GM23338 (cell line): ENCODE results near the gene ANKRD63. TPM values are rescaled to one million over a fixed set of nuclear protein-coding genes. Genes with fewer than 3 reads are reported as not detected.
A peak's percentile ranks its signal among the peaks of the same experiment; 100 is the strongest.

Source experiments
- ATAC-seq: fragments of 200-7000 bp; cut with Tn5 transposase; 3 replicates; pipeline ENCODE4 v1.9.1; 2020
- DNase-seq: peaks from one replicate; pipeline ENCODE4 v3.0.0-alpha.2; 2015; ENCODE audit warnings: low spot score
- H2AFZ ChIP-seq: fragments of 200-600 bp; sonication (generic); 2 replicates; pipeline ENCODE4 v1.8.0; 2016; ENCODE audit warnings: antibody characterized with exemption, mild to moderate bottlenecking, moderate library complexity
- H3F3A ChIP-seq: fragments of 200-600 bp; sonication (generic); replicated peaks from 2 replicates; pipeline ENCODE4 v1.8.0; 2017; ENCODE audit warnings: antibody characterized with exemption, mixed run types, low read depth
- H3K27ac ChIP-seq: fragments of 200-600 bp; sonication (generic); 2 replicates; pipeline ENCODE4 v1.6.1; 2016; ENCODE audit warnings: low read depth
- H3K27me3 ChIP-seq: fragments of 200-600 bp; sonication (generic); 2 replicates; pipeline ENCODE4 v1.8.0; 2016; ENCODE audit warnings: mild to moderate bottlenecking, mixed run types, moderate library complexity; ENCODE audit not compliant: insufficient read depth
- H3K36me3 ChIP-seq: fragments of 200-600 bp; sonication (generic); 2 replicates; pipeline ENCODE4 v1.8.0; 2016; ENCODE audit warnings: mild to moderate bottlenecking; ENCODE audit not compliant: insufficient read depth
- H3K4me1 ChIP-seq: fragments of 200-600 bp; sonication (generic); 2 replicates; pipeline ENCODE4 v1.8.0; 2016; ENCODE audit warnings: mild to moderate bottlenecking, moderate library complexity; ENCODE audit not compliant: insufficient read depth
- H3K4me2 ChIP-seq: fragments of 200-600 bp; sonication (generic); 2 replicates; pipeline ENCODE4 v1.7.1; 2017; ENCODE audit warnings: mixed run types
- H3K4me3 ChIP-seq: fragments of 200-600 bp; sonication (generic); 2 replicates; pipeline ENCODE4 v1.6.1; 2016; ENCODE audit warnings: mixed run types
- H3K79me2 ChIP-seq: fragments of 200-600 bp; sonication (generic); replicated peaks from 2 replicates; pipeline ENCODE4 v1.8.0; 2017; ENCODE audit warnings: mild to moderate bottlenecking; ENCODE audit not compliant: insufficient read depth
- H3K9me2 ChIP-seq: fragments of 200-600 bp; sonication (generic); 2 replicates; pipeline ENCODE4 v1.8.0; 2017; ENCODE audit not compliant: insufficient read depth
- H4K20me1 ChIP-seq: fragments of 200-600 bp; sonication (generic); replicated peaks from 2 replicates; pipeline ENCODE4 v1.8.0; 2017; ENCODE audit warnings: mild to moderate bottlenecking; ENCODE audit not compliant: insufficient read depth
- H3K27ac Mint-ChIP-seq: 2 replicates; pipeline ENCODE4 v1.8.0; 2020; ENCODE audit warnings: inconsistent platforms, mild to moderate bottlenecking, moderate library complexity, mixed read lengths
- H3K27me3 Mint-ChIP-seq: 3 replicates; pipeline ENCODE4 v1.8.0; 2022; ENCODE audit warnings: low read depth, mild to moderate bottlenecking, moderate library complexity, mixed read lengths, inconsistent platforms; ENCODE audit not compliant: insufficient read depth, poor library complexity
- H3K36me3 Mint-ChIP-seq: 3 replicates; pipeline ENCODE4 v1.8.0; 2021; ENCODE audit warnings: low read depth, mild to moderate bottlenecking, inconsistent platforms, moderate library complexity, mixed read lengths
- H3K4me1 Mint-ChIP-seq: 3 replicates; pipeline ENCODE4 v1.8.0; 2020; ENCODE audit warnings: mild to moderate bottlenecking, inconsistent platforms, mixed read lengths
- H3K4me3 Mint-ChIP-seq: 3 replicates; pipeline ENCODE4 v1.8.0; 2021; ENCODE audit warnings: moderate library complexity, mild to moderate bottlenecking, inconsistent platforms, mixed read lengths
- H3K9me3 Mint-ChIP-seq: 3 replicates; pipeline ENCODE4 v1.8.0; 2020; ENCODE audit warnings: moderate library complexity, mild to moderate bottlenecking, inconsistent platforms, mixed read lengths
- CREB1 ChIP-seq: fragments of 250-450 bp; sonication (Bioruptor Pico); IDR thresholded peaks from 2 replicates; pipeline ENCODE4 v1.5.0; 2020; ENCODE audit warnings: low read depth, mild to moderate bottlenecking, moderate library complexity
- EZH2 ChIP-seq: fragments of 200-600 bp; sonication (generic); IDR thresholded peaks from one replicate; pipeline ENCODE4 v1.8.0; 2017; ENCODE audit warnings: antibody characterized with exemption, mild to moderate bottlenecking, low read depth; ENCODE audit not compliant: unreplicated experiment
- EZH2phosphoT487 ChIP-seq: fragments of 200-600 bp; sonication (generic); IDR thresholded peaks from one replicate; pipeline ENCODE4 v1.8.1; 2018; ENCODE audit warnings: antibody characterized with exemption; ENCODE audit not compliant: unreplicated experiment
- JUNB ChIP-seq: IDR thresholded peaks from one replicate; pipeline ENCODE4 v1.6.1; 2016; ENCODE audit warnings: antibody characterized with exemption; ENCODE audit not compliant: unreplicated experiment
- POLR2AphosphoS5 ChIP-seq: IDR thresholded peaks from 2 replicates; pipeline ENCODE4 v1.6.1; 2016; ENCODE audit warnings: antibody characterized with exemption, low read depth
- ZNF114 ChIP-seq: fragments of 250-450 bp; sonication (Bioruptor Pico); IDR thresholded peaks from 2 replicates; pipeline ENCODE4 v1.5.0; 2020; ENCODE audit warnings: mild to moderate bottlenecking, moderate library complexity
- ZNF331 ChIP-seq: fragments of 250-450 bp; sonication (Bioruptor Pico); IDR thresholded peaks from 2 replicates; pipeline ENCODE4 v1.5.0; 2020; ENCODE audit warnings: low read depth, mild to moderate bottlenecking, moderate library complexity
- polyA plus RNA-seq: library from polyadenylated mRNA; unstranded; fragments of >200 nt; fragmentation: Nextera tagmentation; extraction: Ambion mirVana; gene quantifications from 2 replicates; pipeline ENCODE4 v1.2.1, GENCODE V29; 2016
- total RNA-seq: library from RNA; depleted of rRNA; stranded (reverse); fragments of >200 nt; shearing (Covaris generic); gene quantifications from 2 replicates; pipeline ENCODE4 v1.2.3, GENCODE V29; 2014
- TF ChIP-seq, protein P1 (sequence below): IDR thresholded peaks from one replicate; pipeline ENCODE4 v1.6.1; 2018; ENCODE audit warnings: antibody characterized with exemption; ENCODE audit not compliant: unreplicated experiment

The ANKRD63 gene
- total and polyA plus RNA-seq, 2 experiments from 2014 or later = 0.59 TPM; not detected in 1

DNA sequence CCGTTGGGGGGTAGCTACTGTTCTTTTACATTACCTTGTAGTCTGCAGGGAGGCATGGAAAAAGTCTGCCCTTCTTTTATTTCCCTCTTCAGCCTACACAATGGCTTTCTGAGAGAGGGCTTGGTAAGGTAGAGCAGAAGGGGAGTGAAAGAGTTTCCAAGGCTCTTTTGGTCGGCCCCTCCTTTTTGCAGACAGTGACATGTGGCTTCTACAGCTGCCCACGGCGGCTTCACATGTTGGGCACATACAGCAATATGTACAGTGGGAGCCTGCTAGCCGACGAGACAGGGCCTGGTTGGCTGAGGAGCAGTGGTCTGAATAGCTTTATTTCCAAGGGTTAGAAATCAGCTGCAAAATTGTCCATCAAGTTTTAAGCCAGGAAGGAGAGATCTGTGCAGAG is 44.6 kb upstream of the ANKRD63 start:
- peak; percentile 55 for ATAC-seq
- Histone ChIP-seq H3K27ac (peak overlapping the region; percentile 33), H3K4me3 (peak overlapping the region; percentile 34), H4K20me1 (peaks cover 10% of the 10 kb centered on the region), H3K79me2 (peaks cover 21% of the 10 kb centered on the region), H3F3A (peaks cover 14% of the 10 kb centered on the region; the same call in 1 of the 2 replicates), H3K4me1 (peaks cover 53% of the 10 kb centered on the region), H3K27me3 (peaks cover 20% of the 10 kb centered on the region), H2AFZ (no peak overlapping the region), H3K9me2 (no peaks in the 10 kb centered on the region), H3K36me3 (no peaks in the 10 kb centered on the region), H3K4me2 (peak overlapping the region; percentile 89)
- Mint-ChIP-seq H3K4me1 (peaks cover 56% of the 10 kb centered on the region), H3K9me3 (no peaks in the 10 kb centered on the region), H3K27ac (peak overlapping the region; percentile 19), H3K27me3 (peaks cover 20% of the 10 kb centered on the region), H3K4me3 (peak overlapping the region; percentile 62), H3K36me3 (peaks cover 24% of the 10 kb centered on the region)
- peak; percentile 30 for DNase-seq
- TF ChIP-seq ZNF114 (CRISPR knock-in tag) = no peak
- TF ChIP-seq, protein P1, sequence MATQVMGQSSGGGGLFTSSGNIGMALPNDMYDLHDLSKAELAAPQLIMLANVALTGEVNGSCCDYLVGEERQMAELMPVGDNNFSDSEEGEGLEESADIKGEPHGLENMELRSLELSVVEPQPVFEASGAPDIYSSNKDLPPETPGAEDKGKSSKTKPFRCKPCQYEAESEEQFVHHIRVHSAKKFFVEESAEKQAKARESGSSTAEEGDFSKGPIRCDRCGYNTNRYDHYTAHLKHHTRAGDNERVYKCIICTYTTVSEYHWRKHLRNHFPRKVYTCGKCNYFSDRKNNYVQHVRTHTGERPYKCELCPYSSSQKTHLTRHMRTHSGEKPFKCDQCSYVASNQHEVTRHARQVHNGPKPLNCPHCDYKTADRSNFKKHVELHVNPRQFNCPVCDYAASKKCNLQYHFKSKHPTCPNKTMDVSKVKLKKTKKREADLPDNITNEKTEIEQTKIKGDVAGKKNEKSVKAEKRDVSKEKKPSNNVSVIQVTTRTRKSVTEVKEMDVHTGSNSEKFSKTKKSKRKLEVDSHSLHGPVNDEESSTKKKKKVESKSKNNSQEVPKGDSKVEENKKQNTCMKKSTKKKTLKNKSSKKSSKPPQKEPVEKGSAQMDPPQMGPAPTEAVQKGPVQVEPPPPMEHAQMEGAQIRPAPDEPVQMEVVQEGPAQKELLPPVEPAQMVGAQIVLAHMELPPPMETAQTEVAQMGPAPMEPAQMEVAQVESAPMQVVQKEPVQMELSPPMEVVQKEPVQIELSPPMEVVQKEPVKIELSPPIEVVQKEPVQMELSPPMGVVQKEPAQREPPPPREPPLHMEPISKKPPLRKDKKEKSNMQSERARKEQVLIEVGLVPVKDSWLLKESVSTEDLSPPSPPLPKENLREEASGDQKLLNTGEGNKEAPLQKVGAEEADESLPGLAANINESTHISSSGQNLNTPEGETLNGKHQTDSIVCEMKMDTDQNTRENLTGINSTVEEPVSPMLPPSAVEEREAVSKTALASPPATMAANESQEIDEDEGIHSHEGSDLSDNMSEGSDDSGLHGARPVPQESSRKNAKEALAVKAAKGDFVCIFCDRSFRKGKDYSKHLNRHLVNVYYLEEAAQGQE = no peak
- TF ChIP-seq EZH2phosphoT487 = no peak
- no peak for TF ChIP-seq POLR2AphosphoS5

DNA sequence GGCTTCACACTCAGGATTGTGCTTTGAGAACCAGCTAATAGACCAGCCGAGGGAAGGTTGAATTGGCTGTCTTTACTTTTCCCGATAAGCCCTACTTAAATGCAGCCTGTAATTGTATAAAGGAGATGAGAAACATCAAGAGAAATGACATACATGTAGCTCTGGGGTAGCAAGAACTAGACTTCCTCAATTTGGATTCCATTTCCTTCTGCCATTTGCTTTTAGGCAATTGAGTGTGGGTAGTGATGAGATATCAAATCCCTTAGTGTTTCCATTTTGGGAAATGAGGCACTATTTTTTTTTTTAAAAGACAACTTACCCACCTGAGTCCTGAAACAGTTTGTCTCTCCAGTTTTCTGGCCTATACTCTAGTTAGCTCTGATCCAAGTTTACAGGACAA is 42.8 kb upstream of the ANKRD63 start:
- Histone ChIP-seq H3K4me1 (peaks cover 61% of the 10 kb centered on the region), H3K9me2 (no peaks in the 10 kb centered on the region), H3F3A (peaks cover 16% of the 10 kb centered on the region; the same call in 1 of the 2 replicates), H3K27ac (no peak overlapping the region), H3K4me2 (peak overlapping the region; percentile 89), H3K79me2 (peaks cover 21% of the 10 kb centered on the region), H3K4me3 (peak overlapping the region; percentile 83), H2AFZ (no peak overlapping the region), H3K27me3 (peaks cover 34% of the 10 kb centered on the region), H3K36me3 (no peaks in the 10 kb centered on the region), H4K20me1 (peaks cover 10% of the 10 kb centered on the region)
- no peaks in the 10 kb centered on the region; the same call in 2 of the 3 replicates for H3K9me3 Mint-ChIP-seq
- peaks cover 20% of the 10 kb centered on the region for H3K36me3 Mint-ChIP-seq
- H3K27me3 Mint-ChIP-seq = peaks cover 37% of the 10 kb centered on the region
- no peak for DNase-seq
- peak overlapping the region; percentile 79 for H3K4me3 Mint-ChIP-seq
- no peak for TF ChIP-seq CREB1 (CRISPR knock-in tag)
- TF ChIP-seq JUNB = no peak
- TF ChIP-seq ZNF331 = no peak
- TF ChIP-seq EZH2 = no peak
- TF ChIP-seq, protein P1 = no peak
- no peak for ATAC-seq
- H3K4me1 Mint-ChIP-seq = peaks cover 67% of the 10 kb centered on the region
- H3K27ac Mint-ChIP-seq = no peak overlapping the region
